ENCODE results near the gene ITGAE.
"Not testable (repeated sequence)": the region's sequence is repeated elsewhere in the genome, so short reads cannot be mapped to it uniquely, and the experiment has no call there.

Gene ITGAE, protein sequence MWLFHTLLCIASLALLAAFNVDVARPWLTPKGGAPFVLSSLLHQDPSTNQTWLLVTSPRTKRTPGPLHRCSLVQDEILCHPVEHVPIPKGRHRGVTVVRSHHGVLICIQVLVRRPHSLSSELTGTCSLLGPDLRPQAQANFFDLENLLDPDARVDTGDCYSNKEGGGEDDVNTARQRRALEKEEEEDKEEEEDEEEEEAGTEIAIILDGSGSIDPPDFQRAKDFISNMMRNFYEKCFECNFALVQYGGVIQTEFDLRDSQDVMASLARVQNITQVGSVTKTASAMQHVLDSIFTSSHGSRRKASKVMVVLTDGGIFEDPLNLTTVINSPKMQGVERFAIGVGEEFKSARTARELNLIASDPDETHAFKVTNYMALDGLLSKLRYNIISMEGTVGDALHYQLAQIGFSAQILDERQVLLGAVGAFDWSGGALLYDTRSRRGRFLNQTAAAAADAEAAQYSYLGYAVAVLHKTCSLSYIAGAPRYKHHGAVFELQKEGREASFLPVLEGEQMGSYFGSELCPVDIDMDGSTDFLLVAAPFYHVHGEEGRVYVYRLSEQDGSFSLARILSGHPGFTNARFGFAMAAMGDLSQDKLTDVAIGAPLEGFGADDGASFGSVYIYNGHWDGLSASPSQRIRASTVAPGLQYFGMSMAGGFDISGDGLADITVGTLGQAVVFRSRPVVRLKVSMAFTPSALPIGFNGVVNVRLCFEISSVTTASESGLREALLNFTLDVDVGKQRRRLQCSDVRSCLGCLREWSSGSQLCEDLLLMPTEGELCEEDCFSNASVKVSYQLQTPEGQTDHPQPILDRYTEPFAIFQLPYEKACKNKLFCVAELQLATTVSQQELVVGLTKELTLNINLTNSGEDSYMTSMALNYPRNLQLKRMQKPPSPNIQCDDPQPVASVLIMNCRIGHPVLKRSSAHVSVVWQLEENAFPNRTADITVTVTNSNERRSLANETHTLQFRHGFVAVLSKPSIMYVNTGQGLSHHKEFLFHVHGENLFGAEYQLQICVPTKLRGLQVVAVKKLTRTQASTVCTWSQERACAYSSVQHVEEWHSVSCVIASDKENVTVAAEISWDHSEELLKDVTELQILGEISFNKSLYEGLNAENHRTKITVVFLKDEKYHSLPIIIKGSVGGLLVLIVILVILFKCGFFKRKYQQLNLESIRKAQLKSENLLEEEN

DNA sequence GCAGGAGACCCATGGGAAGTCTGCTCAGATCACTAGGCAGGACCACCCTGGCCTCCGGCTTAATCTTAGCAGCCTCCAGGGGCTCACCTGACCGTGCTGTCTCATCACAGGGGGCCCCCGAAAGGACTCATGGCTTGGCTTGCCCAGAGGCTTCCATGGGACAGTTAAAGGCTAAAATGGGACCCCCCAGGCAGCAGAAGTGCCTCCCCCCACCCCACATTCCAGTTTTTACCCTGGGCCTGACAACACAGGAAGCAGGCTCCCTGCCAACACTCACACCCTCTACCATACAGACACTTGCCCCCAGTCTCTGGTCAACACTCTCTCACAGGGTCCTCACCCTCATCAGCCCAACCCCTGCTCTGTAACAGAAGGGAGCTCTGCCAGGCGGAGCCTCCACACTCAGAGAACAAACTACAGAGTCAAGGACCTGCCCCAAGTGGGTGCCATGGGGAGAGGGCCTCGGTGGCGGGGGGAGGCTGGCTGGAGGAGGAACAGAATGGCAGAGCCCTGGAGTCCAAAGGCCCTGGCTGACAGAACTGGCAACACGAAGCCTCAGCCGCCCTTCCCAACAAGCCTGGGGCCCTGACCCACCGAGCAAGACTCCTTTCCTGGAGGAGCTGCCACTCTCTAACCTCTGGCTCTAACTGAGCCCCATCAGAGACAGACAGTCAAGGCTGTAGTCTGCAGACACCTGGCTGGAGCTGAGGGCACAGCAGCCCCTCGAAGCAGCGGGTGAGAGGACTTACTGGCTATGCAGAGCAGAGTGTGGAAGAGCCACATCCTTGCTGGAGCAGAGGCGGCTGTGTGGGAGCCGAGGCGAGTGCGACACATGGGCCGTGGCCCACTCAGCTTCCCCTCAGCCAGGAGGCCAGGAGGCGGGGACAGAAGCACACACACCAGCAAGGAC is at the start of gene ITGAE:
TSS of gene ITGAE (minus strand) at position 827 of the 910 bp plus-strand sequence. CDS start at position 783, 44 bp downstream.
- DNase-seq, result no peak

DNA sequence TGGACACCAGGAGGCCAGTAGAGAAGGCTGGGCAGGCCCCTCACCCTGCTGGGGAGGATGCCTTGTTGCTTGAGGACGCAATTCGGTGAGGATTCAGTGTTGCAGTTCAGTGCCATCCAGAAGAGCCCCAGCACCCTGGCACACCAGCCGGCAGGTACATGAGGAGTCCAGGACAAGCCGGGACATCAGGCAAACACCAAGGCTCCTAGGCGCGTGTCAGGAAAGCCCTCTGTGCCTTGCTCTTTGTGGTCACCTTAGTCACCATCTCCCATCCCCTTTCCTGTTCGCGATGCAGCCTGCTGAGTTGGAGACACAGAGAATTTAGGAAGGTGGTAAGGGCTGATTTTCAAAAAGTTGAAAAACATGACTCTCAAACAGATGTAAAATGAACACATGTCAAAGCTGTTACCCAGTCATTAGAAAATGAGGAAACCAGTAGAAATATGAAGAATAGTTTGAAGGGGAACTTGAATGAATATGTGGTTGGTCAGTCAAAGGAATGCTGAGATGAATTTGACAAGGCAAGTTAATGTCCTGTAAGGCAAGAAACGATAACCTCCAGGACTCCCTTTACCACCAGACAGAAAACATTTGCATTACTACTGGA is 47.3 kb upstream of the ITGAE start:
- DNase-seq, result no peak

DNA sequence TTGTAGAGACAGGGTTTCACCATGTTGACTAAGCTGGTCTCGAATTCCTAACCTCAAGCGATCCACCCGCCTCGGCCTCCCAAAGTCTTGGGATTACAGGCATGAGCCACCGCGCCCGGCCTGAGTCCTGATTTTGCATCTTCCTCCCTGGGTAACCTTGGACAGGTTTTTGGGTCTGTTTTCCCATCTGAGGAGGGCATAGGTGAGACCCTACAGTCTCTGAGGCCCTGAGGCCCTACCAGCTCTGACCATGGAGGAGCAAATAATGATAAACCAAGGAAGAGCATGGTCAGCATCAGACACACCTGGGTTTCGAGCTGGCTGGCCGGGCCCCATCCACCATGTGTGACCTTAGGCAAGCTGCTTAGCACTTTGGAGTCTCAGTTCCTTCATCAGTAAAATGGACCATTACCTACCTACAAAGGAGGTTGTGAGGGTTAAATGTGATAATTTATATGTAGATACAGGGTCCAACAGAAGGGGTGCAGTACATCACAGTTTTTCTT is 46.2 kb upstream of the ITGAE start:
- no peak for DNase-seq

- no peak for DNase-seq
Observed at GRCh38 chr17:3846437-3847164, 45.6 kb upstream of the ITGAE start.

DNA sequence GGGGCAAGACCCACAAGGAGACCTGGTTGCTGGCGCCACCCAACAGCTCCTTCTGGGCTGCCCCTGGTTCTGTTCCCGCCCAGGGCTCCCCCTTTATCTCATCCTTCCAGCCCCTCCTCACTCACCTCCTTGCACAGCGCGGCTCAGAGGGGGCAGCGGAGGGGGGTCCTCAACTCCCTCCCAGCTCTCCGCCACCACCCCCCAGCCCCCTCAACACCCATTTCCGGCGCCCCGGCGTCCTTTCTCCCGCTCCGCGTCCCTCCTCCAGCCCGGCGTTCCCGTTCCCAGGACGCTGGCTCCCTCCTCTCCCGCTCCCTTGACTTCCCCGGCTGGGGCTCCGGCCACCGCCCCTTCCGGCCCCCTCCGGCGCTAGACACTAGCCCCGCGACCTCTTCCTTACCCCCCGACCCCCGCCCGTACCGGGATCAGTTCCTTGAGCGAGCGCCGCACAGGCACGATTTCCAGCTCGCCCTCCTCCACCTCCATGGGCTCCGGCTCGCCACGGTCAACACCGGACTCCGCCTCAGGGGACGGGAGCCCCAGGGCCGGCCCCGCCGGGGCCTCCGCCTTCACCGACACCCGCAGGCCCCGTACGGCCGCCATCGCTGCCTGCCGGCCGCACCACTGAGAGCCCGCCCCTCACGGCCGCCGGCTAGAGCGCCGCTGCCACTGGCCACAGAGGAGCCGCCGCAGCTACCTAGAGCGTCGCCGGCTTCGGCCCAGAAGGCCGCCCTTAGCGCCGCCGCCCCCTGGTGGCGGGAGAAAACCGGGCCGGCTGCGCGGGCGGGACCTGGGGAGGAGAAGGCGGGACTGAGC is 44.8 kb upstream of the ITGAE start, which contains the start of gene NCBP3:
TSS of gene NCBP3 (minus strand) at position 626 of the 816 bp plus-strand sequence. CDS start at position 603, 23 bp downstream.
- DNase-seq, result peak; percentile 94

DNA sequence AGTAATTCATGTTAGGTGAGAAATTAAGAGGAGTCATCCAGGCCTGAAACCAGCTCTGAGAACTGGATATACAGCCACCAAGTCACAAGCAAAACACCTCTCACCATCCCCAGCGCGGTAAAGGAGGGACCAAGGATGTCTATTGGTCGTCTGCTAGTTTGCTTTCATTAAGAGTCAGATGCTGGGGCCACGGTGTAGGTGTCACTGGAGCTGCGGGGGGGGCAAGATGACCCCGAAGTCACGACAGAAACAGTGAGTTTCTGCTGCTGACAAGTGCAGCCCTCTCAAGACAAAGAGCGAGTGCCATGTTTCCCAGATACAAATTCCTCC is 44.3 kb upstream of the ITGAE start:
- peak; percentile 63 for DNase-seq

DNA sequence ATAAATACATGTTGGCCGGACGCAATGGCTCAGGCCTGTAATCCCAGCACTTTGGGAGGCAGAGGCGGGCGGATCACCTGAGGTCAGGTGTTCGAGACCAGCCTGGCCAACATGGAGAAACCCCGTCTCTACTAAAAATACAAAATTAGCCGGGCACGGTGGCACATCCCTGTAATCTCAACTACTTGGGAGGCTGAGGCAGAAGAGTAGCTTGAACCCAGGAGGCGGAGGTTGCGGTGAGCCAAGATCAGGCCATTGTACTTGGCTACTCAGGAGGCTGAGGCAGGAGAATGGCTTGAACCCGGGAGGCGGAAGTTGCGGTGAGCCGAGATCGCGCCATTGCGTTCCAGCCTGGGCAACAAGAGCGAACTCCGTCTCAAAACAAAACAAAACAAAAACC is 43.6 kb upstream of the ITGAE start:
- not testable (repeated sequence) for DNase-seq

DNA sequence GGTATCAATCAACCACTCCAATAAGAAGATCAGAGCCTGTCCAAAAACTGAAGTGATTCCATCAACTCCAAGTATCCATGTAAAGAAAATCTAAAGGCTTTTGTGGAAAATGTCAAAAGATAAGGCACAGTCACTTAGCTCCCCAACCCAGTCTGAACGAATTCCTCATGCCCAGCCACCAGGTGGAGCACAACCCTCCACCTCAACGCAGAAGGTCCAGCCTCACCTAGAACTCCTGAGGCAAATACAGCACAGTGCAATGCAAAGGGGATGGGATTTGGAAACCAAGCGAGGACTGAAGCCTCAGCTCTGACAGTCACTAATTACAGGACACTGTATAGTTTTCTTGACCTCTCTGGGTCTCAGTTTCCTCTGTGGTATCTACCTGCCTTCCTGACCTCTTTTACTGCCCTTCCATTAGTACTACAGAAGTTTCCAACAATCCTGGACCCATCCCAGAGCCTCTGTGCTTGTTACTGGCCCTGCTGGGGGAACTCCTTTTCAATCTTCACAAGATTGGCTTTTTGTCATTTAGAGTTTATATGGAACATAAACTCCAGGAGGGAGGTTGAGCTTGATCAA is 43.0 kb upstream of the ITGAE start:
- peak; percentile 70 for DNase-seq

DNA sequence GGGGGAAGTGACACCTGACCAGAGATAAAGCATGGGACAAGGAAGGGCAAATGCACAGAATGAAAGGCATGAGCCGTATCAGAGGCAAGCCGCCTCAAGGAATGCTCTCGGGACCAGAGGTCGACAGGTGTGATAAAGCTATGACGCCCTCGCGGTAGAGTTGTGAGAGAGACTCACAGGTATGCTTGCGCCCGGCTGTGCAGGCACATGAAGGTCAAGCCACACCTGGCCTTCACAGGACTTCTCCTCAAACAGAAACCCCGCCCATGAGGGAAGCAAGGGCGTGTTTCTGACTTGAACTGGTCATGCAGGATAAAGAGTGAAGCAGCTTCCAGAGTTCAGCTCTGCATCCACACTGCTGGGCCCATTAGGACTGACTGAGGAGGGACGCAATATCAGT is 37.2 kb upstream of the ITGAE start:
- no peak for DNase-seq

DNA sequence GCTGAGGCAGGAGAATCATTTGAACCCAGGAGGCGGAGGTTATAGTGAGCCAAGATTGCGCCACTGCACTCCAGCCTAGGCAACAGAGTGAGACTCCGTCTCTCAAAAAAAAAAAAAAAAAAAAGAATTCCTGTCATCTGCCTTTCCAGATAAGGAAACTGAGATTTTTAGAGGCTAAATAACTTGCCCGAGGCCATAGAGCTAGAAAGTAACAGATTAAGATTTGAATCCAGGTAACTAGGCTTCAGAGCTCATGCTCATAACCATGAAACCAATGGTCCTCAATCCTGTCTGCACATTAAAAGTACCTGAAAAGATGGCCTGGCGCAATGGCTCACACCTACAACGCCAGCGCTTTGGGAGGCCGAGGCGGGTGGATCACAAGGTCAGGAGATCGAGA is 35.6 kb upstream of the ITGAE start:
- no peak for DNase-seq

DNA sequence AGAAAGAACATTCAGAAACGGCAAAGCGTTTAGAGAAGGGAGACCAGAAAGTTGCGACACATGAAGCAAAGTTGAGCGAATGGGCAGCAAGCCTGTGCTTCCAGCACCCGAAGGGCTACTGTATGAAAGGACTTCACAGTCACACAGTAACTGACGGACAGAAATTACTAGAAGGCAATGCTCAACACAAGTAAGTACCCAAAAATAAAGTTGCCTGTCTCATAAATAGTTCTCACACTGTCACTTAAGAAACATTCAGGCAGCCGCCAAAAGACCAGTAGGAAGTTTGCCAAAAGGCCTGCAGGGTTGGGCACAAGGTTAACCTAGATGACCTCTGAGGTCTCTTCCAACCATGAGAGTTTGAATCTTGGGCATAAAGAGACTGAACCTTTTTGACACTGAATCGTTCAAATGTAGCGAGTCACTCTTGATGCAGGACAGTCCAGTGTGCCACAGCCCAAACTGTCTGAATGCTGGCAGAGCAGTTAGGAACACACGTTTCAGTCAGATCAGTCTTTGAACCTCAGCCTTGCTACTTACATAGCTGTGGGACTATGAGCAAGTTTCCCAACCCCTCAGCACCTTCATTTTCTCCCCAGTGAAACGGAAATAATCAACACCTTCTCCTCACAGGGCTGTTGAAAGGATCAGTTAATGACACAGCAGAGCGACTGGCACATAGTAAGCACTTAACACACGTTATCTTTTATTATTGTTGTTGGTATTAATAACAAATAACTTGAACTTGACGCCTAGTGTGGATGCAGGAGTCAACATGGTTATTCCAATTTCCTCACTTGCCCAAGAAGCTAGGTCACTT is 34.6 kb upstream of the ITGAE start:
- DNase-seq, result no peak

DNA sequence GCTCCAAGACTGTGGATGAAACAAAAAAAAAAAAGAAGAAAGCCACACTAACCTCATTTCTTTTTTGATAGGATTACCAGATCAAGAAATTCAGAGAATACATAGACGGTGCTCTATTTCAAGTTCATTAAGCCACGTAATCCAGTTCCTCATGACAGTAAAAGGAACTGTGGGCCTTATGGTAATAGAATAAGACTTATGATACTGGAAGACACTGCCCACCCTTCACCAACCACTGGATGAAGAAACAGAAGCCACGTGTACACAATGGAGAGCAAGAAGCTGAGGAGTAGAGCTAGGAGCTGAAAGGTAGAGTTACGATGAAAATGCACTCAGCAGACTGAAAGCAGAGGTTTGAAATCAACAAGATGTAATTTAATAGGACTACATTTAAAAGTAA is 33.8 kb upstream of the ITGAE start:
- DNase-seq, result no peak

DNA sequence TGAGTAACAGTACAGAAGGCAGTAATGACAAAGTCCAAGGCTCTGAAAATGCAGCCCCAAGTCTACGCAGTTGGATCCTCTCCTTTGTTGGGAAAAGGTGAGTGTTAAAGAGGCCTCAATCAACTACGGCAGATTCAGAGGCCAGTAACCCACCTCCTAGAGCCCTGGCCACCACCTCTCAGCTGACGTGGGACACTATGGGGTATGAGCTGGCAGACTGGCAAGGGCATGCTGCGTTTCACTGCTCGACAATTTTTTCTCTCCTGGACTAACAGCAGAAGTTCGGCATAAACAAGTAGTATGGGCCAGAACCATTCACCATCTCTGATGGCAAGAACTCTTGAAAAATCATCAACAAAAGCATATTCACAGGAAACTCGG is 27.9 kb upstream of the ITGAE start:
- no peak for DNase-seq

GRCh38 chr17:3828151-3828851 is 27.3 kb upstream of the ITGAE start:
- DNase-seq, result no peak

- DNase-seq, result peak; percentile 74
Observed at GRCh38 chr17:3827124-3827773, 26.3 kb upstream of the ITGAE start.

DNA sequence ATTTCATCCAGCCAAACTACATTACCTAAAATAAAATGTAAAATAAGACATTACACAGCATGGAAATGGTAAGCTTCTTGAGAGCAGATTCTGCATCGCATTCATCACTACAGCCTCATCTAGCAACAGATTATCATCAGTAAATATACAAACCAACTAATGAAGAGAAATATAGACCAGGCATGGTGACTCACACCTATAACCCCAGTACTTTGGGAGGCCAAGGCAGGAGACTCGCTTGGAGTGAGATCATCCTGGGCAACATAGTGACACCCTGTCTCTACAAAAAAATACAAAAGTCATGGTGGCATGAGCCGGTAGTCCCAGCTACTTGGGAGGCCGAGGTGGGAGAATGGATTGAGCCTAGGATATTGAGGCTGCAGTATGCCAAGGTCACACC is 25.2 kb upstream of the ITGAE start:
- no peak for DNase-seq

- DNase-seq, result no peak
Observed at GRCh38 chr17:3821101-3821500, 20.1 kb upstream of the ITGAE start.
